Common myeloid progenitor, CD34-positive (primary cell): ENCODE measurements around the gene PRPF8.
A peak's percentile ranks its signal among the peaks of the same experiment; 100 is the strongest.

Experiments used
- CTCF ChIA-PET: fragments of 350-600 bp; sonication (Branson Sonifier 250); formaldehyde crosslinking; loops from one replicate; lab custom pipeline; 2021; ENCODE audit warnings: antibody characterized with exemption; lab: Charles Lee
- POLR2A ChIA-PET: fragments of 350-600 bp; sonication (Branson Sonifier 250); formaldehyde crosslinking; loops from one replicate; lab custom pipeline; 2021; ENCODE audit warnings: antibody characterized with exemption; lab: Charles Lee
- DNase-seq, 3 donors: peaks; one replicate each; pipeline versions ENCODE4 v3.0.0 to v3.0.0-alpha.2; 2013
- H3K27ac ChIP-seq, 2 experiments: 1 replicate in 1 of 2; 2 replicates in 1 of 2; pipeline ENCODE4 v1.7.0; 2013; ENCODE audit warnings: inconsistent platforms in 2 of 2, low read length in 2 of 2, mild to moderate bottlenecking in 2 of 2, low read depth in 1 of 2, moderate library complexity in 1 of 2; ENCODE audit not compliant: severe bottlenecking in 2 of 2, insufficient read depth in 1 of 2, poor library complexity in 1 of 2
- H3K27me3 ChIP-seq, 5 experiments: replicated peaks in 2 of 5; 1 replicate in 3 of 5; 2 replicates in 2 of 5; pipeline versions ENCODE4 v1.6.1 to v1.7.0; 2013; ENCODE audit warnings: low read length in 4 of 5, mild to moderate bottlenecking in 2 of 5, moderate library complexity in 2 of 5, inconsistent platforms in 1 of 5; ENCODE audit not compliant: insufficient read depth in 5 of 5, control insufficient read depth in 4 of 5
- H3K36me3 ChIP-seq, 4 experiments: 1 replicate in 2 of 4; 2 replicates in 2 of 4; pipeline versions ENCODE4 v1.6.1 to v1.7.0; 2013; ENCODE audit warnings: low read length in 3 of 4, control low read depth in 1 of 4, mild to moderate bottlenecking in 1 of 4; ENCODE audit not compliant: control insufficient read depth in 4 of 4, insufficient read depth in 4 of 4
- H3K4me1 ChIP-seq, 4 experiments: 1 replicate in 3 of 4; 2 replicates in 1 of 4; pipeline versions ENCODE4 v1.6.1 to v1.7.1; 2013; ENCODE audit warnings: low read length in 3 of 4, mild to moderate bottlenecking in 3 of 4, control low read depth in 1 of 4, inconsistent platforms in 1 of 4, moderate library complexity in 1 of 4; ENCODE audit not compliant: control insufficient read depth in 4 of 4, insufficient read depth in 4 of 4; ENCODE audit errors: control extremely low read depth in 1 of 4
- H3K4me3 ChIP-seq, 7 experiments: 1 replicate in 4 of 7; 2 replicates in 3 of 7; pipeline versions ENCODE4 v1.5.1 to v1.7.0; 2013; ENCODE audit warnings: mild to moderate bottlenecking in 7 of 7, low read length in 6 of 7, moderate library complexity in 6 of 7, inconsistent platforms in 2 of 7, low read depth in 2 of 7, control low read depth in 1 of 7; ENCODE audit not compliant: insufficient read depth in 4 of 7, control insufficient read depth in 1 of 7; ENCODE audit errors: extremely low read depth in 1 of 7
- H3K9me3 ChIP-seq, 5 experiments: 1 replicate in 4 of 5; 2 replicates in 1 of 5; pipeline versions ENCODE4 v1.6.1 to v1.7.1; 2013; ENCODE audit warnings: low read length in 4 of 5, mild to moderate bottlenecking in 2 of 5, inconsistent platforms in 1 of 5, low read depth in 1 of 5, moderate library complexity in 1 of 5; ENCODE audit not compliant: control insufficient read depth in 4 of 5, insufficient read depth in 2 of 5; ENCODE audit errors: control extremely low read depth in 1 of 5
- WGBS: methylation state at CpG from one replicate; pipeline ENCODE4 v1.1.5; 2013; ENCODE audit not compliant: insufficient coverage; 5-methylcytosine and 5-hydroxymethylcytosine counted together

The PRPF8 gene

DNA sequence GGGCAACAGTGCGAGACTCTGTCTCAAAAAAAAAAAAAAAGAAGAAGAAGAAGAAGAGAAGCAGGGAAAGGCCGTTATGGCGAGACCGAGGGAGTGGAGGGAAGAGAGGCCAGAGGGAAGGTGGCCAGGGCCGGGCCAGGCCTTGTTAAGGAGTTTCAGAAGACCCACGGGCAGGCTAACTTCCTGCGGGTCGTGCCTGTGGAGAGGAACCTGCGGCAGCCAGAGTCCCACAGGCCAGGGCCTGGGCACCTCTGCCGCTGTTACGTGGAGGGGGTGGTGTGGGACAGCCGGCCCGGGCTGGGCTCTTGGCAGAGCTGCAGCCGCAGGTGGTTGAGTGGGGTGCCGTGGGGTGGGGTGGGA lies 45.3 kb upstream of the PRPF8 start:
- H3K4me3 ChIP-seq = no peak overlapping the region
- ChIA-PET POLR2A (no interaction called here), CTCF (interaction anchor here (0.7 to 1.3 kb wide), 3 partner anchors 43 to 81 kb away, joined by 3 to 6 read pairs (median 3); partner anchors contain the start of gene RILP)
- WGBS = 85% methylated on average over 7 of the region's 15 CpGs
- H3K36me3 ChIP-seq = peaks cover 5 to 64% (median 44%) of the 10 kb centered on the region in 4 experiments
- H3K4me1 ChIP-seq = peaks cover 0 to 15% (median 8%) of the 10 kb centered on the region in 4 experiments
- H3K9me3 ChIP-seq = no peaks in the 10 kb centered on the region
- H3K27me3 ChIP-seq = no peaks in the 10 kb centered on the region
- no peak for DNase-seq
- H3K27ac ChIP-seq = no peak overlapping the region

DNA sequence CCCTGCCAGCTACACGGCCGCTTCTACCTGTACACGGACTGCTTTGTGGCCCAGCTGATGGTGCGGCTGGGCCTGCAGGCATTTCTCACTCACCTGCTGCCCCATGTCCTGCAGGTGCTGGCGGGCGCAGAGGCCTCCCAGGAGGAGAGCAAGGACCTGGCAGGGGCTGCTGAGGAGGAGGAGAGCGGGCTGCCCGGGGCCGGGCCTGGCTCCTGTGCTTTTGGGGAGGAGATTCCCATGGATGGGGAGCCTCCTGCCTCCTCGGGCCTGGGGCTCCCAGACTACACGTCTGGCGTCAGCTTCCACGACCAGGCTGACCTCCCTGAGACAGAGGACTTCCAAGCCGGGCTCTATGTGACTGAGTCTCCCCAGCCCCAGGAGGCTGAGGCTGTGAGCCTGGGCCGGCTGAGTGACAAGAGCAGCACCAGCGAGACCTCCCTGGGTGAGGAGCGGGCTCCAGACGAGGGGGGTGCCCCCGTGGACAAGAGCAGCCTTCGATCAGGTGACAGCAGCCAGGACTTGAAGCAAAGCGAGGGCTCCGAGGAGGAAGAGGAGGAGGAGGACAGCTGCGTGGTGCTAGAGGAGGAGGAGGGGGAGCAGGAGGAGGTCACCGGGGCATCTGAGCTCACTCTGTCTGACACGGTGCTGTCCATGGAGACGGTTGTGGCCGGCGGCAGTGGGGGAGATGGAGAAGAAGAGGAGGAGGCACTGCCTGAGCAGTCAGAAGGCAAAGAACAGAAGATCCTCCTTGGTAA lies 43.4 kb upstream of the PRPF8 start:
- H3K4me1 ChIP-seq = peaks cover 0 to 30% (median 23%) of the 10 kb centered on the region in 4 experiments

DNA sequence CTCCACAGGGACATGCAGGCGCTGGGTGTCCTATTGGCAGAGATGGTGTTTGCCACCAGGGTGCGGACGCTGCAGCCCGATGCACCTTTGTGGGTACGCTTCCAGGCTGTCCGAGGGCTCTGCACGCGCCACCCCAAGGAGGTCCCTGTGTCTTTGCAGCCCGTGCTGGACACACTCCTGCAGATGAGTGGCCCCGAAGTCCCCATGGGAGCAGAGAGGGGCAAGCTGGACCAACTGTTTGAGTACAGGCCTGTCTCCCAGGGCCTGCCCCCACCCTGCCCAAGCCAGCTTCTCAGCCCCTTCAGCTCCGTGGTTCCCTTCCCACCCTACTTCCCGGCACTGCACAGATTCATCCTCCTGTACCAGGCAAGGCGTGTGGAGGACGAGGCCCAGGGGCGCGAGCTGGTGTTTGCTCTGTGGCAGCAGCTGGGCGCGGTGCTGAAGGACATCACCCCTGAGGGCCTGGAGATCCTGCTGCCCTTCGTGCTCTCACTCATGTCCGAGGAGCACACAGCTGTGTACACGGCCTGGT lies 42.7 kb upstream of the PRPF8 start:
- POLR2A ChIA-PET = no interaction called here
- CTCF ChIA-PET = interaction anchor here (0.9 to 2.6 kb wide), 6 partner anchors 10 to 57 kb away, joined by 3 to 10 read pairs (median 7); partner anchors contain the start of gene SERPINF2
- Histone ChIP-seq H3K4me3 (no peak overlapping the region), H3K9me3 (no peaks in the 10 kb centered on the region), H3K27ac (no peak overlapping the region), H3K27me3 (no peaks in the 10 kb centered on the region), H3K4me1 (peaks cover 0 to 38% (median 30%) of the 10 kb centered on the region in 4 experiments), H3K36me3 (peaks cover 0 to 42% (median 28%) of the 10 kb centered on the region in 4 experiments)
- 98% methylated on average over 21 of the region's 21 CpGs for WGBS
- no peak for DNase-seq

More for the DNA sequence above, 43.4 kb upstream of the PRPF8 start:
- 96% methylated on average over 23 of the region's 28 CpGs for WGBS
- H3K9me3 ChIP-seq = no peaks in the 10 kb centered on the region
- no peak for DNase-seq
- H3K27me3 ChIP-seq = no peaks in the 10 kb centered on the region
- H3K36me3 ChIP-seq = peaks cover under 1 to 48% (median 33%) of the 10 kb centered on the region in 4 experiments
- POLR2A ChIA-PET = no interaction called here
- no peak overlapping the region for H3K4me3 ChIP-seq
- CTCF ChIA-PET = interaction anchor here (1.3 to 2.6 kb wide), 4 partner anchors 9 to 56 kb away, joined by 3 to 10 read pairs (median 8); partner anchors contain the start of gene SERPINF2
- H3K27ac ChIP-seq = no peak overlapping the region

DNA sequence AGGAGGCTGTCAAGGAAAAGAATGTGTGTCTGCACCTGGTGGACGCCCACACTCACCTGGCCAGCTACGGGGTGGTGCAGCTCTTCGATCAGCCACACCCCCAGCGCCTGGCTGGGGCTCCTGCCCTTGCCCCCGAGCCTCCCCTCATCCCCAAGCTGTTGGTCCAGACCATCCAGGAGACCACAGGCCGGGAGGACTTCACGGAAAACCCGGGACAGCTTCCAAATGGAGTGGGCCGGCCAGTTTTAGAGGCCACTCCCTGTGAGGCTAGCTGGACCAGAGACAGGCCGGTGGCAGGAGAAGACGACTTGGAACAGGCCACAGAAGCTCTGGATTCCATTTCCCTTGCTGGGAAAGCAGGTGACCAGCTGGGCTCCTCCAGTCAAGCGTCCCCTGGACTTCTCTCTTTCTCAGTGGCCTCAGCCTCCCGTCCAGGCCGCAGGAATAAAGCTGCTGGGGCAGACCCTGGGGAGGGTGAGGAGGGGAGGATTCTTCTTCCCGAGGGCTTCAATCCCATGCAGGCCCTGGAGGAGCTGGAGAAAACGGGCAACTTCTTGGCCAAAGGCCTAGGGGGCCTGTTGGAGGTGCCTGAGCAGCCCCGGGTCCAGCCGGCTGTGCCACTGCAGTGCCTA lies 42.1 kb upstream of the PRPF8 start:
- Histone ChIP-seq H3K4me3 (no peak overlapping the region), H3K9me3 (no peaks in the 10 kb centered on the region), H3K27me3 (no peaks in the 10 kb centered on the region), H3K27ac (no peak overlapping the region), H3K4me1 (peaks cover 0 to 41% (median 34%) of the 10 kb centered on the region in 4 experiments), H3K36me3 (peaks cover 0 to 42% (median 28%) of the 10 kb centered on the region in 4 experiments)
- ChIA-PET POLR2A (no interaction called here), CTCF (interaction anchor here (0.9 to 2.6 kb wide), 8 partner anchors 10 to 68 kb away, joined by 3 to 10 read pairs (median 4); partner anchors contain the start of gene SERPINF2)
- whole genome bisulfite sequencing = 92% methylated on average over 16 of the region's 18 CpGs
- DNase-seq = no peak

DNA sequence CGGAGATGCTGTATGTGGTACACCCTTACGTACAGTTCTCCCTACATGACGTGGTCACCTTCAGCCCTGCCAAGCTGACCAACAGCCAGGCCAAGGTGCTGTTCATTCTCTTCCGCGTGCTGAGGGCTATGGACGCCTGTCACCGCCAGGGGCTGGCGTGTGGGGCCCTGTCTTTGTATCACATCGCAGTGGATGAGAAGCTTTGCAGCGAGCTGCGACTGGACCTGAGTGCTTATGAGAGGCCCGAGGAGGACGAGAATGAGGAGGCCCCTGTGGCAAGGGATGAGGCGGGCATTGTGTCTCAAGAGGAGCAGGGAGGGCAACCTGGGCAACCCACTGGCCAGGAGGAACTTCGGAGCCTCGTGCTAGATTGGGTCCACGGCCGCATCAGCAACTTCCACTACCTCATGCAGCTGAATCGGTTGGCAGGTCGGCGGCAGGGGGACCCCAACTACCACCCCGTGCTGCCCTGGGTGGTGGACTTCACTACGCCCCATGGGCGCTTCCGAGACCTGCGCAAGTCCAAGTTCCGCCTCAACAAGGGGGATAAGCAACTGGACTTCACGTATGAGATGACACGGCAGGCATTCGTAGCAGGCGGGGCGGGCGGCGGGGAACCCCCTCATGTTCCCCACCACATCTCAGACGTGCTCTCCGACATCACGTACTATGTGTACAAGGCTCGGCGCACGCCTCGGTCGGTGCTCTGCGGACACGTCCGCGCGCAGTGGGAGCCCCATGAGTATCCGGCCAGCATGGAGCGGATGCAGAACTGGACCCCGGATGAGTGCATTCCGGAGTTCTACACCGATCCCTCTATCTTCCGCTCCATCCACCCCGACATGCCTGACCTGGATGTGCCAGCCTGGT lies 41.2 kb upstream of the PRPF8 start:
- no peaks in the 10 kb centered on the region for H3K27me3 ChIP-seq
- no peak overlapping the region for H3K27ac ChIP-seq
- ChIA-PET POLR2A (interaction anchor here (0.6 kb wide), 1 partner anchor 34 kb away, joined by 3 read pairs; no protein-coding TSS in a partner anchor), CTCF (interaction anchor here (0.9 to 2.6 kb wide), 8 partner anchors 9 to 69 kb away, joined by 3 to 10 read pairs (median 5); no protein-coding TSS in a partner anchor)
- peaks cover 0 to 38% (median 25%) of the 10 kb centered on the region in 4 experiments for H3K36me3 ChIP-seq
- H3K4me3 ChIP-seq = peak overlapping the region in 4 of 7 experiments; percentile 71 to 79 (median 76)
- WGBS = 96% methylated on average over 43 of the region's 54 CpGs
- no peaks in the 10 kb centered on the region for H3K9me3 ChIP-seq
- DNase-seq = no peak
- H3K4me1 ChIP-seq = peaks cover 0 to 44% (median 40%) of the 10 kb centered on the region in 4 experiments

DNA sequence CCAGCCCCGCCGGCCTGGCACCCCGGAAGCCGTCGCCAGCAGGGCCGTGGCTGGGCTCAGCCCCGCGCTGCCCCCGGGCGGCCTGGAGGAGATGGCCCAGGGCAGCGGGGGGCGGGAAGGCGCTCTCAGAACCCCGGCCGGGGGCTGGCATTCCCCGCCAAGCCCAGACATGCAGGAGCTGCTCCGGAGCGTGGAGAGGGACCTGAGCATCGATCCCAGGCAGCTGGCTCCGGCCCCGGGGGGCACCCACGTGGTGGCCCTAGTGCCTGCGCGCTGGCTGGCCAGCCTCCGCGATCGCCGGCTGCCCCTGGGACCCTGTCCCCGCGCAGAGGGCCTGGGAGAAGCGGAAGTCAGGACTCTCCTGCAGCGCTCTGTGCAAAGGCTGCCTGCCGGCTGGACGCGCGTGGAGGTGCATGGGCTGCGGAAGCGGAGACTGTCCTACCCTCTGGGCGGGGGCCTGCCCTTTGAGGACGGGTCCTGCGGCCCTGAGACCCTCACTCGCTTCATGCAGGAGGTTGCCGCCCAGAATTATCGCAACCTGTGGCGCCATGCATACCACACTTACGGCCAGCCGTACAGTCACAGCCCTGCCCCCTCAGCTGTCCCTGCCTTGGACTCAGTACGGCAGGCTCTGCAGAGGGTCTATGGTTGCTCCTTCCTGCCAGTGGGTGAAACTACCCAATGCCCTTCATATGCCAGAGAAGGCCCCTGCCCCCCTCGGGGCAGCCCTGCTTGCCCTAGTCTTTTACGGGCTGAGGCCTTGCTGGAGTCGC lies 40.4 kb upstream of the PRPF8 start:
- CTCF ChIA-PET = interaction anchor here (1.5 to 2.6 kb wide), 4 partner anchors 11 to 70 kb away, joined by 3 to 8 read pairs (median 4); no protein-coding TSS in a partner anchor
- Histone ChIP-seq H3K9me3 (no peaks in the 10 kb centered on the region), H3K27ac (no peak overlapping the region), H3K4me3 (peak overlapping the region; percentile 47 to 79 (median 71)), H3K4me1 (peaks cover 0 to 47% (median 43%) of the 10 kb centered on the region in 4 experiments), H3K36me3 (peaks cover 0 to 31% (median 19%) of the 10 kb centered on the region in 4 experiments), H3K27me3 (no peaks in the 10 kb centered on the region)
- WGBS = 11% methylated on average over 43 of the region's 51 CpGs
- DNase-seq = peak in 1 of 3 donors; percentile 25
- POLR2A ChIA-PET = interaction anchor here (0.6 kb wide), 1 partner anchor 58 kb away, joined by 5 read pairs; no protein-coding TSS in a partner anchor
